Stimulated activated CD8-positive, alpha-beta memory T cell treated with anti-CD3 and anti-CD28 coated beads, Interleukin-15, amount 100 ng/mL, for 48 hours (primary cell): ENCODE measurements around the gene INPP4B.
A peak's percentile ranks its signal among the peaks of the same experiment; 100 is the strongest.
"Not testable (repeated sequence)": the region's sequence is repeated elsewhere in the genome, so short reads cannot be mapped to it uniquely, and the experiment has no call there.

Experiments
- DNase-seq, 2 donors: peaks; one replicate each; pipeline ENCODE4 v3.0.0-alpha.2; 2020; ENCODE audit warnings: low read depth in 2 of 2

INPP4B gene

GRCh38 chr4:142824368-142824767, 21.7 kb downstream of the INPP4B start:
- no peak for DNase-seq

GRCh38 chr4:142823796-142824195, 22.3 kb downstream of the INPP4B start:
- no peak for DNase-seq

DNA sequence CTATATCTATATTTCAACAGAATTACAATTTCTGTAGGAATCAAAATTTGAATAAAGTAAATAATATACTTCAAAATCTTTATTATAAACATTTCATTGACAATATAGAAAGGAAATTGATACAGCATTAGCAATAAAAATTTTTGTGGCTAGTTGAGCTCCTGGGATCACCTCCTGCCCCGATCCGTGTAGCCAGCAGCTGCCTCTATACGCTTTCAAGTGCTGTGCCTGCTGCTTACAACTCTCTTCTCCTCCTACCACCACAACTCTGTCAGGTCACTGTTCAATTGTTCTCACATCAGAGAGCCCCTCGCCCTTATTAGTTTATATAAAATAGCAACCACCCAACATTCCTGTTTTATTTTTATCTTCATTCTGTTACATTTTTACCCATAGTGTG, 27.6 kb downstream of the INPP4B start:
- DNase-seq = no peak

DNA sequence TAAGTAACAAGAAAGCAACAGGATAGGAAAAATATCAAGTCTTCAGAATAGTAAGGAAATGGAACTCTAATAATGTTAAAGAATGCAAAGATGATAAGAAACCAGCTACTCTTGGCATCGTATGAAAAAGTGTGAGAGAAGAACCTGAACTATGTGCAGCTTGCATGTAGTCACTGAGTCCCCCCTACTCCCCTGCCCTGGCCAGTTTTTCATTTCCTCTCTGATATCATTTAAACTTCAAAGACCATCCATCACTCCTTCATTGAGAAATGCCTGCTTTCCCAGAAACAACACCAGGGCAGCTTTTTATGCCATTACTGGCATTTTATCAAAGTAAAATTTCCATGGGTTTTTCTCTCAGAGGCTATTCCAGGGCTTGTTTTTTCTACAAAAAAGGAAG, 28.1 kb downstream of the INPP4B start:
- no peak for DNase-seq

- peak; percentile 27 to 39 for DNase-seq
These were observed 28.7 kb downstream of the INPP4B start for GRCh38 chr4:142817442-142817841.

DNA sequence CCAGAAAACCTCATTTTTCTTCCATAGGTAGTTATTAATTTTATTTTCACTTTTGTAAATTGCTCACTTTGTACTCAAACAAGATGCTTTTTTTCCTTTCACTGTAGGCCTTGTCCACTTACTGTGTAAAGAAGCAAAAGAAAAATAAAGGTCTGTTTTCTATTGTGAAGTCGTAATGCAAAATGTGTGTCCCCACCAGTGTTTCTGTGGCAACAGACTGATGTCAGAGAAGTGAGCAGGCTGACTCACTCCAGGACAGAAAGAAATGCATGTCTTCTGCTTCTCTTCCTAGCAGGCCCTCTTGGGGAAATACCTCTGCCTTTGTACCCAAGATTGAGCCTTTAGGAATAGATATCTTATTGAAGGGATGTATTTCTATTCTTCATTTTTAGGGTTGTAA, 30.3 kb downstream of the INPP4B start:
- peak; percentile 15 to 19 for DNase-seq

DNA sequence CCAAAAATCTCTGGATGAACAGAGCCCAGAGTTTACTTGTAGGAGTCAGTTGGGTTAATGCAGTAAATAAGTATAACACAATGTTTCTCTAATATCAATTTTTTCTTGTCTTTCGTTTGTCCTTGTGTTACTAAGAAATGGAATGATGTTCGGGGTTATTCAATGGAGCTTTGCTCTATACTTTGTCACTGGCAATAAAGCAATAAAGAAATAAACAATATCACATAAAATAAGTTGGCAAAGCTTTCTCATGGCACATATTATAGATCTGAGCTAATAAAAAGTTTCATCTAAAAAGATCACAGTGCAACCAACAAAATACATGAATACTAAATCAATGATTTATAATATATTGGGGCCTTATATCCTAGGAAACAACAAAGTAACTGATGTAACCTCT, 32.7 kb downstream of the INPP4B start:
- DNase-seq = no peak

- DNase-seq = no peak
These were observed 34.0 kb downstream of the INPP4B start for GRCh38 chr4:142812091-142812490.

DNA sequence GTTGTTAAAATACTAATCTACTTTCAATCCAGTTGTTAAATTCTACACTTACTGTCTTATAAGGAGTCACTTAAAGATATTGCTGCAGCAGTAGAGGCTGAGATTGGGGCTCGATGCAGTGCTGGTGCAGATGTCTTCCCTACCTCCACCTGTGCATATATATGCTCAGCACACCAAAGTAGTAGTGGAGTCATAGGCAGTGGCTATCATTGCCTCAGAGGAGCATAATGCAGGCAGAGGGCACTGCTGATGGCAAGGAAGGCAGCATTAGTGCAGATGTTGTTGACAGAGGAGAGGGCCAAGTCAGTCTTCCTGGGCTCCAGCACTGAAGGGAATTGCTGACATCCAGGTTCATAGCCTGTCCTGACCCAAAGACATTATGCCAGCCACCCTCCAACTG, 35.1 kb downstream of the INPP4B start:
- no peak for DNase-seq

DNA sequence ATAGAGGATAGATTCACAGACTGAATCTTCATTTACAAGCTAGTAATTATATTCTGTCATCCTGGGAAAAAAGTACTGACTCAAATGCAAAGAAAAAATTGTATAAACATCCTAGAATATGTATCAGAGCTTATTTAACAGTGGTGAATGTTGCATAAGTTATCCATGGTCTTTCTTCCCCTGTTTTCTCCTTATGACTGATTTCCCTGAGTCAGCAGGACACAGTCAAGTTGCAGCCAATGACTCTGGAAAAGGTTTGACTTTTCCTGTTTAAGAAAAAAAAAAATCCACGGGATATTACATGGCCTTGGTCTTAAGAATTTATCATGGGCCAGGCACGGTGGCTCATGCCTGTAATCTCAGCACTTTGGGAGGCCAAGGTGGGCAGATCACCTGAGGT, 36.5 kb downstream of the INPP4B start:
- no peak for DNase-seq

DNA sequence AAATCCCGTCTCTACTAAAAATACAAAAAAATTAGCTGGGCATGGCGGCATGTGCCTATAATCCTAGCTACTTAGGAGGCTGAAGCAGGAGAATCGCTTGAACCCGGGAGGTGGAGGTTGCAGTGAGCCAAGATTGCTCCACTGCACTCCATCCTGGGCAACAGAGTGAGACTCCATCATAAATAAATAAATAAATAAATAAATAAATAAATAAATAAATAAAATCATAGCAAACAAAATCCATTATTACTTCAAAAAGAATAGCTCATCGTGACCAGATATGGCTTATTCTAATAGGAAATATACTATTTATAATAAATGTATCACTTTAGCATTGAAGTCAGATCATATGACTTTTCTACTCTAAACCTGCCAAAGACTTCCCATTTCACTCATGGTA, 42.2 kb downstream of the INPP4B start:
- not testable (repeated sequence) for DNase-seq

DNA sequence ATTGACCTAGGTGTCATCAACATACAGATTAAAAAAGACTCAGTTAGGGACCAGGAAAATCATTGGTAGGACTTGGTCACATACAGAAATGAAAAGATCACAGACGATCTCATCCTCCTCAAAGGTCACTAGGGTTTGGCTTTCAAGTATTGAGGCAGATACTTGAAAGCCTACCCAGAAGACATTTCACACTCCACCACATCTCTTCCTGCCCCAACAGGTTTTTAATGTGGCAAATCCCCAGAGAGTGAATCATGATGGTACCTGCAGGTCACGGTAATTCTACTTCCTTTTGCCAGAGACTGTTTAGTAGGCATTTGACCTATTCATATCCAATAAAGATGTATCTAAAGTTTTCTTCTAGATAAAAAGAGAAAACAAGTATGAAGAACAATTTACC, 44.1 kb downstream of the INPP4B start:
- DNase-seq = no peak

- no peak for DNase-seq
These were observed 65.0 kb downstream of the INPP4B start for GRCh38 chr4:142781114-142781513.

GRCh38 chr4:142778900-142779299, 67.2 kb downstream of the INPP4B start:
- no peak for DNase-seq

DNA sequence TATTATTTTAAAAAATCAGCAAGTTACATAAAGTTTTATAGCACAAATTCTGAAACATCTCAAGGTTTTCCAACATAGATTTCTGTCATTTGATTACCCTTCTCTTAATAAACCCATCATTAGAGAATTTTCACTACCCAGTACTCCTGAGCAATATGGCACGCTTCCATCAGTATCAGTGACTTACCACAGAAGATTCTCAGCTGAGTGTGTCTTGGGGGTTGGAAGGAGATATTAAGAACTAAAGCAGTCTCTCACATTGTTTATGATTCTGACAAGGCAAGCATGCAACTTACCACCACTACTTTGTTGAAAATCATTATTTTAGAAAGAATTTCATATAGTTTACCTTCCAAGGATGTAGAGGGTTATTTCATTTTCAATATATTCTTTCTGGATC, 67.7 kb downstream of the INPP4B start:
- DNase-seq = no peak

GRCh38 chr4:142777045-142777743, 68.9 kb downstream of the INPP4B start:
- no peak for DNase-seq

- no peak for DNase-seq
These were observed 70.1 kb downstream of the INPP4B start for GRCh38 chr4:142776026-142776425.

DNA sequence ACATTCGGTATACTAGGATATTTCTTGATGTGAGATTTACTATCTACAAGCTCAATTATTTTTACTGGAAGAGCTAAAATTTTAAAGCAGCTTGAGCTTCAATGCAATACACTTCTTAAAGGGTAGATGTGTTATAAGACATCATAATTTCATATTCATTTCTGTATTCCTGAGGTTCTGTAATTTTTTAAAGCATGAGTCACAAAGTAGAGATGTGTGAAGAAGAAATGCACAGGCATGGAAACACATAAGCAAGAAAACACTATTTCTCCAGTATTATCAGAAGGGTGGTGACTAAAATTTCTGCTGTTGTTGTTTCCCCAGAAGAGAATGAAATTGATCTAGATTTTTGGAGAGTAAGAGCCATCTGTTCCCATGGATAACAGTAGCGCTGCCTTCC, 72.6 kb downstream of the INPP4B start:
- no peak for DNase-seq

DNA sequence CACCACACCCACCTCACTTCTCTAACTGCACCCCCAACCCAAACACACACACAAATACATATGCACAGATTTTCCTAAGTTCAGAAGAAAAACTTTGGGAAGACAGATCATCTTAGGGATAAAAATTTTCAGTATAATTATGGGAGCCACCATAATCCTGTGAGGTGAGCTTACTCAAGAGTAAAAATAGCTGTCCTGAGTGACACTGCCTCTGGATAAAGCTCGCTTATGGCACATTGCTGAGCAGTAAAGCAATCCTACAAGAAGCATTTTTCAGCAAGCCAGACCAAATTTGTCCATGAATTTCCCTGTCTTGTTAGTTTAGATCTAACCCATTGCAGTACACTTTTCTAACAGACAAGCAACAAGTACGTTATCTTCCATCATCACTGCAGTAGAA, 83.8 kb downstream of the INPP4B start:
- DNase-seq = no peak

DNA sequence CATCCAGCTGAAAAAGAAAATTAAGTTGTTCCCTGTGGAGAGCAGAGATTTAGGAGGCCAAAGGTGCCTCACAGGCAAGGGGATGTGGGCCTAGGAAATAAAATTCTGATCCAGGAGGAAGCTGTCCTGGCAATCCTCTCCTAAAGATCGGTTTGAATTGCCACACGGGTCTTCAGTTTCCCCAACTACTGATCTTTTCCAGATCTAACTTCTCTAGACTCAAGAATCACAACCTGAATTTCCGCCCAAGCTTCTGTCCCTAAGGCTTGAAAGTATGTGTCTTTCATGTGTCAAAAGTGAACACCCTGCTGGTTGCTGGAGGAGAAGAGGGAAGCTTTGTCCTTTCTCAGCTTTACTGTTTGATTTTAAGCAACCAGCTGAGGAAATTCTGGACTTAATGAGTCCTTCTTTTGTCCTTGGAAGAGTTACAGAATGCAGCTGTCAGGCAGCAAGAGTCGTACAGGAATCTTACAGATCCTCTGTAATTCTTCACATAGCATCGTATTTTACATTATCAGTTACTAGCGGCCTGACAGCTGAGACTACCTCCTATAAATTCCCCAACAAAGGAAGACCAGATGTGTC, 93.8 kb downstream of the INPP4B start:
- DNase-seq = no peak

GRCh38 chr4:142743121-142743825, 102.8 kb downstream of the INPP4B start:
- no peak for DNase-seq

GRCh38 chr4:142741995-142742394, 104.1 kb downstream of the INPP4B start:
- DNase-seq = no peak

DNA sequence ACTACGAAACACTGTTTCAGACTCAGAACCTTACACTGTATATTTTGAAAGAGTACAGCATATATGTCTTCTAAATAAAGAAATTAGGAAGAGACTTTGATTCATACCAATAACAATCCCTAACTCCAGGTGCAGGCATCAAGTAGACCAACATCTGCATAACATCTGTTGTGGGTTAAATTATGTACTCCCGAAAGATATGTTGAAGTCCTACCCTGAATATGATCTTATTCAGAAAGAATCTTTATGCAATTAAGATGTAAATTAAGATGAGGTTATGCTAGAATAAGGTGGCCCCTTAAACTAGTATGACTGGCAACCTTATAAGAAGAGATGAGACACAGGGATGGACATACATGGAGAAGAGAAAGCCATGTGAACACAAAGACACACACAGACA, 117.9 kb downstream of the INPP4B start:
- DNase-seq = no peak
